D341Med (cell line): ENCODE measurements around the gene TARBP2.

Experiments
- DNase-seq: peaks from one replicate; pipeline ENCODE4 v3.0.0; 2012; ENCODE audit warnings: low spot score

Gene TARBP2

DNA sequence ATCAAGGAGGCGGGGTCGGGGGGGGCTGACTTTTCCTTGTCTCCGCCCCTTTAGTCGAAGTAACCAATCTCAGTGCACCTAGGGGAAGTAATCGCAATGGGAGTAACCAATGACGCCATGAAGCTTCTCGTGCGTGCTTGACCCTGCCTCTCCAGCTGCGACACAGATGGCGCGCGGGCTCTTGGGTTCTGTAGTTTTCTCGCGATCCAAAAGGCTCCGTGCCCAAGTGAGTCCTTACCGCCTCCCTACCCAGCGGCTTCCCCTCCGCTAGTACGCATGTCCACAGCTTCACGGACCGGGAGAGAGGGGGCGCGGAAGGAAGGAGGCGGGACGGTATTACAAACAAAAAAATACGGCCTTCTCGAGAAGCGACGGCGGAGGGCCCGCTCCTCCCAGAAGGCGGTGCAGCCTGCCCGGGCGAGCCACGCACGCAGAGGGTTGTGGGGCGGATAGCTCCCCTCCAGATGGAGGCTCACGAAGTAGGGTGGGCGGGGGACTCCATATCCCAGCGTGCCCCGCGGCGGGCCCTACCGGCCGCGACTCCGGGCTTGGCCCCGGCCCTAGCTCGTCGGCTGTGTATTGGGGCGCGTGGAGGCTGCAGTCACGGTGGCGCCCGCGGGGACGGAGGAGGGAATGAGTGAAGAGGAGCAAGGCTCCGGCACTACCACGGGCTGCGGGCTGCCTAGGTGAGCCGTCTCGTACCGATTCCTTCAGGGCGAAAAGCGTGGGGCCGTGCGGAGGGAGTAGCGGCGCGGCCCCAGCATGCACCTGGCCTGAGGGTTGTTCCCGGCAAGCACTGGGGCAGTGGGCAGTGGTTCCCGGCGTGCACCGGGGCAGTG is at the start of gene TARBP2:
TSS of gene TARBP2 (plus strand) at position 508 of the 839 bp plus-strand sequence. CDS start at position 634, 126 bp downstream.
- peak; percentile 92 for DNase-seq

DNA sequence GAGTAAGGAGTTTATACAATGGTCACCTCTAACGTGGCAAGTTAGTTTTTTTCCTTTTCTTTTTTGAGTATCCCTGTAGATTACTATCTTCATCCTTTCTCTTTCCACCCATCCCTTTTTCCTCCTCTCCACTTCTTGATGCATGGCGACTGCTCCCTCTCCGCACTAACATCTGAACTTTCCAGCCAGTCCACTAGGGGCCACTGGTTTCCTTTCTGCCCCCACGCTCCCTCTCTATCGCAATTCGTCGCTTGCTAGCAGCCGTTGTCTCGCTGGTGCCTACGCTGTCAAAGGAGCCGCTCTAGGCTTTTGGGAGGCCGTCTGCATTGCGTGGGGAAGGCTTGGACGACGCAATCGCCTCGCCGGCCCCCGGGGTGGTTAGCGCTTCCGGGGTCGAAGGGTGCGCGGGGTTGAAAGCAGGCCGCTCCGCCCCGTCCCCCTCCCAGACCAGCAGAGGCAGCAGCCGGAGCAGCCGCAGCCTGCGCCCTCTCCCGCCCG is 49.4 kb upstream of the TARBP2 start, which contains the start of gene PCBP2:
TSS of gene PCBP2 (plus strand) at position 442 of the 498 bp plus-strand sequence. CDS start 2,699 bp downstream, outside the sequence.
- DNase-seq = peak; percentile 96

DNA sequence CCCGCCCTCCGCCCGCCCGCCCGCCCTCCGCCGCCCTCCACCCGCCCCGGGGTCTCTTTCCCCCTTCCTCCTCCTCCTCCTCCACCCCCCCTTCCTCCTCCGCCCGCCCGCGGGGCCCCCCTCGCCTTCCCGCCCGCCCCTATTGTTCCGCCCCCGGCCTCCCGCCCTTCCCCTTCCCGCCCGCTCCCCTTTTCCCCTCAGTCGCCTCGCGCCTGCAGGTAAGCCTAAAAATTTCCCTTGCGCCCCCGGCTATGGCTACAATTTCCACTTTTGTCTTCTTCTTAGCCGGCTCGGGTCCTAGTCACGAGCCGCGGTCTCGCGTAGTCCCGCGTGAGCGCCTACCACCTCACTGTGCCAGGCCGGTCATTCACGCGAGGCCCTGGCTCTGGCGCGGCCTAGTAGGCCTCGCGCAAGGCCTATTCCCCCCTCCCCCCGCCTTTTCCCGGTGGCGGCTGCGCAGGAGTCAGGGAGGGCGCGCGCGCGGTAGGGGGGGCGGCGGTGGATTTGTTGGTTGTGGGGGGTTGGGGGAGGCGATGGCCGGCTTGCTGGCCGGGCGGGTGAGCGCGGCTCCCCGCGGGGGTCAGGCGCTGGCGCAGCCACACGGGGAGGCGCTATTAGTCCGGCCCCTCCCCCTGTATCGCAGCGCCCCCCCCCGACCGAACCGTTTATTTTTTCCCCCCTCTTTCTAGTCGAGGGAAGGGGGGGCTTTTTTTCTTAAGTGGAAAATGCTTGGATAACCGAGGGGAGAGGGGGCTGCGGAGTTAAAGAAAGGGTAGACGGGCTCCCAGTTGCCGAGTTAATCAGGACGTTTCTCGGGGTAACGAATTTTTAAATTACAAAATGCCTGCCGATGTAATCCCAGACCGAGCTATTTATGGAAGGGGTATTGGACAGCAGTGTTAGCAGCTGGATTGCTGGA is 48.7 kb upstream of the TARBP2 start:
- DNase-seq = peak; percentile 85

- no peak for DNase-seq
Measured at GRCh38 chr12:53453953-53454640, 47.0 kb upstream of the TARBP2 start.

DNA sequence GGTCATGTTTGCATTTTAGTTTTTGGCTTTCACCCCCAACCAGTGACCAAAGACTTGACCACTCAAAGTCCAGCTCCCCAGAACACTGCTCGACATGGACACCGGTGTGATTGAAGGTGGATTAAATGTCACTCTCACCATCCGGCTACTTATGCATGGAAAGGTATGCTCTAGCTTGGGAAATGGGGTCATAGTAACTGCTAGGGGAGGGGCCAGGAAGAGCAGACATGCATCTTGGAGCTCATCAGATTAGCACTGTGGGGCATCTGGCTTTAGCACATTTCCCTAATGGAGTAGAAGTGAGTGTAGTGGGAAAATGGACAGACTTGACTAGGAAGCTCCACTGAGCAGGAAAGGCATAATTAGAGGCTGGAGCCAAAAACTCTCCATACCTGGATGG is 46.4 kb upstream of the TARBP2 start:
- peak; percentile 67 for DNase-seq

- no peak for DNase-seq
Measured at GRCh38 chr12:53456654-53457366, 44.3 kb upstream of the TARBP2 start.

DNA sequence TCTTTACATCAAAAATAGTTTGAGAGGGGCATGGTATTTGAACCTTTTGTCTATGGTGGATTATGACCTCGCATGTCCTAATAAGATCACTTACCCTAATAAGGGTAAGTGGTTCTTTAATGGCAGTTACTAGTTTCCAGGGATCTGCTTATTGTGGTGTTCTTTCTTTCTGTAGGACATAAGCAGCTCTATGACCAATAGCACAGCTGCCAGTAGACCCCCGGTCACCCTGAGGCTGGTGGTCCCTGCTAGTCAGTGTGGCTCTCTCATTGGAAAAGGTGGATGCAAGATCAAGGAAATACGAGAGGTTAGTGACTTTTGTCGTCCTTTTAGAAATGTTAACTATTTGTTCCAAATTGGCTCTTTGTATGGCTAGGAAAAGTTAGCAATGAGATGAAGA is 42.0 kb upstream of the TARBP2 start:
- no peak for DNase-seq

DNA sequence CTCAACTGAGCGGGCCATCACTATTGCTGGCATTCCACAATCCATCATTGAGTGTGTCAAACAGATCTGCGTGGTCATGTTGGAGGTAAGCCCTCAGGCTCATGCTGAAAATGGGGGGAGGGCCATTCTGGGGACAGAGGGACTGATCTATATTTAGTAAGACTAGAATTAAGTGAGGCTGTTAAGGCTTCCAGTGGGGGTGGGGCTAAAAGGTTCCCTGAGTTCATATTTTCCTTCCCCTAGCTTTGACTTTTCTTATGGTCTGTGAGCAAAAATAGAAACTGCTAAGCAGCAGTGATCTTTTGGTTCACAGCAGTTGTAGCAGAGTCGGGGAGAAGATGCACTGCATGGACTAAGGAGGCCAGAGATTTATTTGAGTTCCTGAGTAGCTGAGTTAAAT is 40.0 kb upstream of the TARBP2 start:
- DNase-seq = no peak

GRCh38 chr12:53461591-53461990 is 39.5 kb upstream of the TARBP2 start:
- no peak for DNase-seq

- DNase-seq = no peak
Measured at GRCh38 chr12:53462935-53463334, 38.1 kb upstream of the TARBP2 start.

- no peak for DNase-seq
Measured at GRCh38 chr12:53463802-53464560, 37.1 kb upstream of the TARBP2 start.

GRCh38 chr12:53464685-53465418 is 36.2 kb upstream of the TARBP2 start:
- no peak for DNase-seq

- no peak for DNase-seq
Measured at GRCh38 chr12:53465679-53466078, 35.4 kb upstream of the TARBP2 start.

DNA sequence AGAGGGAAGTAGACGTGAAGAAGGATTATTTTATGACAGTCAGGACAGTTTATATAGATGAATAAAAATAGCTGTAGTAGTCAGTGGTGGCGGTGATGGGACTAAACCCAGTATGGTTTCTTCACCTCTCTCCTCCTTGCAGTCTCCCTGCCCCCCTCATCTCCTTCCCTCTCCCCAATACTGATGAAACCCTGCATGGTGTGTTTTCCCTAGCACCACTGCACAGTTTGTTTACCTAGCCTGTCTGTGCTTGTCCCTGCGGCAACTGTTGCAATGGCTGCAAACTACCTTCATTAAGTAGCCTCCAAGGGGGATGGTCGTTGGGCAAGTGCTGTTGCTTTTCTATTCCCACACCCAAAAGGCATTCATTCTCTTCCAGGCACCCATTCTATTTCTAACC is 34.4 kb upstream of the TARBP2 start:
- no peak for DNase-seq

DNA sequence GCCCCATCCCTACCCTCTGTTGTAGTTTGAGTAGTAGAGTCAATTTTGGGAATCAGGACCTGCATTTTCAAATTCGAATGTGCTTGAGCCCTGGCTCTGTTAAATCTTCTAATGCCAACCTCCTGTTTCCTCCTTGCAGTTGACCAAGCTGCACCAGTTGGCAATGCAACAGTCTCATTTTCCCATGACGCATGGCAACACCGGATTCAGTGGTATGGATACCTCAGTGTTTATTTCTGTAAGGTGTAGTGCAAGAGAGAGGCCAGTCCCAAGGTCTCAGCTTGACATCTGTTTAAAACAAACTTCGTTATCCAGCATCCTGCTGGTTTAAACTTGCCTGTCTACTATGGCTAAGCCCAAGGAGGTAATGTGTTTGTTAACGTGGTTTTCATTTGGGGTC is 34.0 kb upstream of the TARBP2 start:
- DNase-seq = no peak

- no peak for DNase-seq
Measured at GRCh38 chr12:53467880-53468279, 33.2 kb upstream of the TARBP2 start.

- no peak for DNase-seq
Measured at GRCh38 chr12:53468282-53468681, 32.8 kb upstream of the TARBP2 start.

DNA sequence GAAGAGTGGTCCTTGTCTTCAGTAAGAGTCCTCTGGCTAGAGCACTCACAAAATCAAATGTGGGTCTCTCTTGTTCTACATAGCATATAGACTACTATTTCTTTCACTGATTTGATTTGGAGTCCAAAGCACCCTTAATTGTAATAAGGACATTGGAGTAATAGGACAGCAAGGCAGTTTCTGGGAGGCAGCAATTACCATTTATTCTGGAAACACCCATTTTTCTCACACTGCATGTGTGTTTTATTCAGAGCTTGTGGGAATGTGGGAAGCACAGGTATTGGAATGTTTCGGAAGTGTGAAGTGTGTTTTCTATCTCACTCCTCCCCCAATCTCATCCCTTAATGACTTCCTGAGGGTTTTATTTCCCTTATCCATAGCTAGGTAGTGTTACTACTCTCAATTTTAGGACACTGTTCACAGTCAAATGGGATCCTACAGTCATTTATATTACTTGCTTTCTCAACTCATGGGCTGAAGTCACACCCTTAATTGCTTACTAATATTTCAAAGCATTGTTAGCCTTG is 29.0 kb upstream of the TARBP2 start:
- no peak for DNase-seq

GRCh38 chr12:53474077-53474476 is 27.0 kb upstream of the TARBP2 start:
- DNase-seq = no peak

DNA sequence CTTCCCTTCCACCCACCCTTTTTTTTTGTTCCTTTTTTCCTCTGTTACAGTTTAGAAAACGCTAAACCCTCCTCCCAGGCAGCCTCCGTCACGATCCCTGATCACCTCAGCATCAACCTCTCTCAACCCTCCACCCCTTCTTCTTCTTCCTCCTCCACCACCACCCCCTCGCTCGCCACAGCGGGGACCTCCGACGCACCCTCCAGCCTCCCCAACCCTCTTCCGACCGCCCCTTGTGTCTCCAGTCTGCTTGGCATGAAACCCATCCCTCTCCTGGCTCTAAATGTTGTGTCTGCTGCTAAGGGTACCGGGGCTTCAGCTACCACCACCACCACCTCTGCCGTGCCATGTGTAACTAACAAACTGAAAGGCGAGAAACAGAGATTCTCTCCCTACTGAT is 26.3 kb upstream of the TARBP2 start:
- no peak for DNase-seq
